LNCAP (cell line): ENCODE data around the gene IGF1.

Source experiments
- CTCF ChIP-seq: fragments of 450-650 bp; IDR thresholded peaks from 2 replicates; pipeline ENCODE4 v1.5.1; 2017; ENCODE audit warnings: mild to moderate bottlenecking

Gene IGF1

GRCh38 chr12:102513739-102514138 is 33.4 kb upstream of the IGF1 start:
- TF ChIP-seq CTCF = no peak

- TF ChIP-seq CTCF = no peak
Observed at GRCh38 chr12:102513272-102513671, 32.9 kb upstream of the IGF1 start.

DNA sequence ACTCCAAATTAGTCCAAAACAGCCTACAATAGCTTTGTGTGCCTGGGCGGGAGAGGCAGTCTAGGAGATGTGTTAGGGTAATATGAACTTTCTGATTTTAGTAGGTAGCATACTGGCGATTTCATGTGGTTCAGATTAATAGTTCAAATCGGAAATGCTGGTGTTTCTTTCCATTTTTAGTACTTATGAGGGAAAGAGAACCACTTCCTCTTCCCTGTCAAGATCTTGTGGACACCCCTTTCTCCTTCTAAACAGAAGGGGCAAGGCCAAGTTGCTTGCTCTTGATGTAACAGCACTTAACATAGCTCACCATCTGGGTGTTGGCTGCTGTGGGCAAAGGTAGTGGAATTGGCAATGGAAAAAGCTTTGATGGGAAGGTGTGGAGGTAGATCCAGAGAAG is 32.2 kb upstream of the IGF1 start:
- TF ChIP-seq CTCF = no peak

DNA sequence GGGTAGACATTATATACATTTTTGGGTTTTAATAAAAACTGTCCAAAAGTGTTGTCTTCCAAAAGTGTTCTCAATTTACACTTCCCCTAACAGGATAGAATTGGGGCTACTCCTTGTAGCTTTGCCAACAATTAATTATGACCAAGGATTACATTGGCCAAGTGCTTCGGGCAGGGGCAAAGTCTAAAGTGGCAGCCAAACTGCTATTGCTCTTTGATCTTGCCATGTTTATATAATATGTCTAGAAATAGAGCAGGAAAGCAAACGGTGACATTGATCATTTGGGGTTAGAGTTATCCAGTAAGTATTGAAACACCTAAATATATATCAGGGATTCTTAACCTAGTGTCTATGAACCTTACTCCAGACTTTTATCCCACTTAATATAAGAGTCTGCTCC is 31.2 kb upstream of the IGF1 start:
- TF ChIP-seq CTCF = no peak

DNA sequence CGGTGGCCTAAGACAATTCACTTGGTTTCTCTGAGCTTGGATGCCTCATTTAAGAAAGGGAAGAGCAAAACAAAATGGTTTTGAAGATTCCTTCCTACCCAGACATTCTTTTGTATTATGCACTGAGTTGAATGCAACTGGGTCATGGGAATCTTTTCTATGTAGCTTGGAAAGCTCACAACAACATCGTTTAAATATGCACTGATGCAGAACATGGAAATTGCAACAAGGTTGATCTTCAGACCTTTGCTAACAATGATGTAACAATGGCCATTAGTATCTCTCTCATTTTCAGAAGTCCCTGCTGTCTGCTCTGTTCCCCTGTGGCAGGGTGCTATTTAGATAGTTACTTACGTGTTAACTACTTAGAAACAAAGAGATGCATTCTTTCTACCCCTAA is 30.1 kb upstream of the IGF1 start:
- no peak for TF ChIP-seq CTCF

DNA sequence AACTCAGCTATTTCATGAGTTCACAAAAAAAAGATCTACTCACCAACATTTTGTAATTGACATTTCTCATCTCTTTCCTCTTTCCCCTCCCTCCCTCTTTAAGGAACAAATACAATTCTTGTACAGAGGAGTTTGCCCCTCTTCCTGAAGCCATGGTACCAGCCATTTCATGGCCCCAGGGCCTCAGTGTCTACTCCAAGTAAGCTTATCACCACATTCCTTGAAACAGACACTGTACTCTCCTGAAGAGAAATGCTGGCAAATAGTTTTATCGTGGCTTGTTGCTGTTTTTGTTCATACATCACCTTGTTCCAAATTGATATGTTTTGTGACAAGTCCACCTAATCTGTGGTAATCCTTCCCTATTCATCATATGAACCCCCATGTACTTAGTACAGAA is 29.7 kb upstream of the IGF1 start:
- TF ChIP-seq CTCF = no peak

- no peak for TF ChIP-seq CTCF
Observed at GRCh38 chr12:102509123-102509626, 28.8 kb upstream of the IGF1 start.

GRCh38 chr12:102508052-102508451 is 27.7 kb upstream of the IGF1 start:
- TF ChIP-seq CTCF = no peak
